Left lung (tissue), 10 donors: ENCODE measurements around the gene SUSD6. TPM values are rescaled to one million over a fixed set of nuclear protein-coding genes. Genes with fewer than 3 reads are reported as not detected.
"Not testable (repeated sequence)": the region's sequence is repeated elsewhere in the genome, so short reads cannot be mapped to it uniquely, and the experiment has no call there.

ENCODE experiments used
- ATAC-seq: fragments of 200-7000 bp; cut with Tn5 transposase; one replicate; pipeline ENCODE4 v1.9.1; 2020; ENCODE audit warnings: moderate library complexity
- DNase-seq, 4 donors: peaks; one replicate each; pipeline ENCODE4 v3.0.0-alpha.2; 2013 to 2020
- H3K27ac ChIP-seq, 2 donors: fragments of 200-600 bp; sonication (generic) in 1 of 2; one replicate each; pipeline versions ENCODE4 v1.5.0 to v1.8.0; 2020 to 2021
- H3K27me3 ChIP-seq, 2 donors: fragments of 200-600 bp; sonication (generic) in 1 of 2; one replicate each; pipeline versions ENCODE4 v1.5.0 to v1.8.0; 2020 to 2021
- H3K36me3 ChIP-seq, 2 donors: fragments of 200-600 bp; sonication (generic) in 1 of 2; one replicate each; pipeline versions ENCODE4 v1.5.0 to v1.8.0; 2020 to 2021
- H3K4me1 ChIP-seq, 2 donors: fragments of 200-600 bp; one replicate each; pipeline ENCODE4 v1.8.0; 2021
- H3K4me3 ChIP-seq, 2 donors: fragments of 200-600 bp; sonication (generic) in 1 of 2; one replicate each; pipeline versions ENCODE4 v1.5.0 to v1.8.0; 2020 to 2021; ENCODE audit warnings: mild to moderate bottlenecking in 1 of 2
- H3K9me3 ChIP-seq, 2 donors: fragments of 200-600 bp; sonication (generic) in 1 of 2; one replicate each; pipeline versions ENCODE4 v1.5.0 to v1.8.0; 2020 to 2021
- CTCF ChIP-seq, 2 donors: fragments of 200-600 bp; sonication (generic) in 1 of 2; IDR thresholded peaks; one replicate each; pipeline versions ENCODE4 v1.5.0 to v1.8.0; 2021; ENCODE audit warnings: antibody characterized with exemption in 2 of 2
- intact Hi-C, 2 donors: fragments of 100-400 bp; cut with DNase I; formaldehyde crosslinking; loops; one replicate each; pipeline versions ENCODE4 v1.11.2 to v1.14.2; 2022
- polyA plus RNA-seq, 6 donors: library from polyadenylated mRNA; unstranded; fragments of 120-200 nt; gene quantifications; one replicate each; pipeline ENCODE4 v1.2.1, GENCODE V29; 2013; ENCODE audit not compliant: insufficient read length in 6 of 6
- total RNA-seq, 2 donors: library from RNA; stranded (reverse); fragmentation: NEBNext Ultra II Directional; extraction: Animal tissue kit (Norgen Biotek cat#: 25700); gene quantifications; one replicate each; pipeline ENCODE4 v1.2.1, GENCODE V29; 2021
- donor health status: DM: no; HTN: yes; CAD: no.
- donor health status: DM: no; HTN: no; CAD: no.

SUSD6 gene
- total and polyA plus RNA-seq, 8 donors = 27.7 to 77.4 (median 31.3) TPM

GRCh38 chr14:69698572-69698971 is 87.2 kb downstream of the SUSD6 start:
- peaks cover 0 to 2% of the 10 kb centered on the region in 2 donors for H3K36me3 ChIP-seq
- H3K27me3 ChIP-seq = no peaks in the 10 kb centered on the region
- H3K9me3 ChIP-seq = no peaks in the 10 kb centered on the region
- ATAC-seq (no peak), DNase-seq (no peak)
- intact Hi-C loops = no loop called here
- H3K4me1 ChIP-seq = peaks cover 52 to 100% of the 10 kb centered on the region in 2 donors
- peak overlapping the region in 1 of 2 donors; percentile 89 for H3K27ac ChIP-seq
- TF ChIP-seq CTCF (IDR thresholded peaks at IDR 0.05) = no peak
- no peak overlapping the region for H3K4me3 ChIP-seq

GRCh38 chr14:69699243-69699642 is 87.8 kb downstream of the SUSD6 start:
- H3K27ac ChIP-seq = peak overlapping the region in 1 of 2 donors; percentile 89
- DNase-seq, intact Hi-C loops, H3K27me3 ChIP-seq, H3K4me3 ChIP-seq, ATAC-seq, H3K9me3 ChIP-seq, H3K36me3 ChIP-seq: not testable (repeated sequence)
- peaks cover 47 to 100% of the 10 kb centered on the region in 2 donors for H3K4me1 ChIP-seq

- Histone ChIP-seq H3K4me3 (no peak overlapping the region), H3K9me3 (no peaks in the 10 kb centered on the region), H3K4me1 (peaks cover 42 to 99% of the 10 kb centered on the region in 2 donors), H3K36me3 (peaks cover 0 to 14% of the 10 kb centered on the region in 2 donors), H3K27me3 (no peaks in the 10 kb centered on the region), H3K27ac (peak overlapping the region in 1 of 2 donors; percentile 19)
- intact Hi-C loops = no loop called here
- TF ChIP-seq CTCF (IDR thresholded peaks at IDR 0.05) = no peak
- DNase-seq = no peak
- ATAC-seq = no peak
These were observed 88.4 kb downstream of the SUSD6 start for GRCh38 chr14:69699748-69700303.

- peak overlapping the region in 1 of 2 donors; percentile 91 for H3K27ac ChIP-seq
- TF ChIP-seq CTCF (IDR thresholded peaks at IDR 0.05) = no peak
- H3K9me3 ChIP-seq = no peaks in the 10 kb centered on the region
- H3K36me3 ChIP-seq = peaks cover 0 to 22% of the 10 kb centered on the region in 2 donors
- ATAC-seq (no peak), DNase-seq (no peak)
- no peak overlapping the region for H3K4me3 ChIP-seq
- peaks cover 35 to 95% of the 10 kb centered on the region in 2 donors for H3K4me1 ChIP-seq
- intact Hi-C loops = no loop called here
- no peaks in the 10 kb centered on the region for H3K27me3 ChIP-seq
These were observed 89.2 kb downstream of the SUSD6 start for GRCh38 chr14:69700575-69700974.

- no peak for ATAC-seq
- no peak for TF ChIP-seq CTCF (IDR thresholded peaks at IDR 0.05)
- H3K27me3 ChIP-seq = no peaks in the 10 kb centered on the region
- no peaks in the 10 kb centered on the region for H3K9me3 ChIP-seq
- peaks cover 27 to 94% of the 10 kb centered on the region in 2 donors for H3K4me1 ChIP-seq
- no peak for DNase-seq
- intact Hi-C loops = no loop called here
- no peak overlapping the region for H3K4me3 ChIP-seq
- H3K27ac ChIP-seq = peak overlapping the region in 1 of 2 donors; percentile 91
- peaks cover 0 to 29% of the 10 kb centered on the region in 2 donors for H3K36me3 ChIP-seq
These were observed 89.9 kb downstream of the SUSD6 start for GRCh38 chr14:69701291-69701690.

GRCh38 chr14:69701857-69702256 is 90.5 kb downstream of the SUSD6 start:
- peak; percentile 15 for ATAC-seq
- H3K27ac ChIP-seq = peak overlapping the region in 1 of 2 donors; percentile 91
- intact Hi-C loops = no loop called here

More at GRCh38 chr14:69701857-69702256, 90.5 kb downstream of the SUSD6 start:
- DNase-seq = no peak
- TF ChIP-seq CTCF (IDR thresholded peaks at IDR 0.05) = no peak
- no peaks in the 10 kb centered on the region for H3K9me3 ChIP-seq
- H3K27me3 ChIP-seq = no peaks in the 10 kb centered on the region
- peaks cover 23 to 88% of the 10 kb centered on the region in 2 donors for H3K4me1 ChIP-seq
- H3K36me3 ChIP-seq = peaks cover 0 to 35% of the 10 kb centered on the region in 2 donors
- no peak overlapping the region for H3K4me3 ChIP-seq
